Osteoblast (primary cell): ENCODE results near the gene TCF7L1. TPM values are rescaled to one million over a fixed set of nuclear protein-coding genes. Genes with fewer than 3 reads are reported as not detected.

Source experiments
- DNase-seq: peaks from one replicate; pipeline ENCODE4 v3.0.0; 2011; ENCODE audit warnings: low spot score, mixed read lengths; ENCODE audit not compliant: insufficient read length; ENCODE audit errors: missing footprints
- H2AFZ ChIP-seq: 2 replicates; pipeline ENCODE4 v1.6.0; 2011; ENCODE audit warnings: mild to moderate bottlenecking, low read length
- H3K27ac ChIP-seq: 2 replicates; pipeline ENCODE4 v1.5.1; 2011; ENCODE audit warnings: mild to moderate bottlenecking, low read depth, low read length, moderate library complexity
- H3K27me3 ChIP-seq: 2 replicates; pipeline ENCODE4 v1.6.0; 2012; ENCODE audit warnings: mild to moderate bottlenecking, control low read depth, inconsistent platforms, low read length, moderate library complexity; ENCODE audit not compliant: insufficient read depth
- H3K36me3 ChIP-seq: 2 replicates; pipeline ENCODE4 v1.5.1; 2011; ENCODE audit warnings: mild to moderate bottlenecking, low read length, control low read depth, moderate library complexity; ENCODE audit not compliant: insufficient read depth
- H3K4me1 ChIP-seq: 2 replicates; pipeline ENCODE4 v1.5.1; 2011; ENCODE audit warnings: mild to moderate bottlenecking, low read length, control low read depth, moderate library complexity; ENCODE audit not compliant: insufficient read depth
- H3K4me2 ChIP-seq: 2 replicates; pipeline ENCODE4 v1.6.0; 2011; ENCODE audit warnings: mild to moderate bottlenecking, low read length; ENCODE audit not compliant: insufficient read depth
- H3K4me3 ChIP-seq: fragments of 200-600 bp; sonication (generic); 3 replicates; pipeline ENCODE4 v1.5.1; 2012; ENCODE audit warnings: mild to moderate bottlenecking, low read length, inconsistent platforms; ENCODE audit not compliant: insufficient read depth
- H3K79me2 ChIP-seq: 2 replicates; pipeline ENCODE4 v1.6.0; 2012; ENCODE audit warnings: mild to moderate bottlenecking, low read length, control low read depth, inconsistent platforms; ENCODE audit not compliant: insufficient read depth
- H3K9me3 ChIP-seq: 2 replicates; pipeline ENCODE4 v1.5.1; 2011; ENCODE audit warnings: low read depth, low read length, control low read depth
- H4K20me1 ChIP-seq: 2 replicates; pipeline ENCODE4 v1.6.0; 2012; ENCODE audit warnings: mild to moderate bottlenecking, low read length, control low read depth; ENCODE audit not compliant: insufficient read depth
- CTCF ChIP-seq: IDR thresholded peaks from 2 replicates; pipeline ENCODE4 v1.5.1; 2011; ENCODE audit warnings: mild to moderate bottlenecking, low read depth, low read length, moderate library complexity; ENCODE audit errors: extremely low read depth
- total RNA-seq: library from RNA; depleted of rRNA; stranded (reverse); fragments of >200 nt; gene quantifications from 2 replicates; pipeline ENCODE4 v1.2.3, GENCODE V29; 2012

The TCF7L1 gene
- total RNA-seq, 1 donor, result 2.5 TPM

- no peaks in the 10 kb centered on the region for H3K27me3 ChIP-seq
- peaks cover 3% of the 10 kb centered on the region for H3K36me3 ChIP-seq
- DNase-seq, result peak; percentile 66
- H3K4me1 ChIP-seq, result peaks cover 16% of the 10 kb centered on the region
- H3K4me2 ChIP-seq, result no peak overlapping the region
- H2AFZ ChIP-seq, result no peak overlapping the region
- peaks cover 5% of the 10 kb centered on the region for H3K79me2 ChIP-seq
- H3K4me3 ChIP-seq, result no peak overlapping the region
- no peaks in the 10 kb centered on the region for H4K20me1 ChIP-seq
- no peak for TF ChIP-seq CTCF
- H3K9me3 ChIP-seq, result no peaks in the 10 kb centered on the region
- no peak overlapping the region for H3K27ac ChIP-seq
These were observed 149.7 kb downstream of the TCF7L1 start for GRCh38 chr2:85282914-85283313.

GRCh38 chr2:85283641-85284040 is 150.4 kb downstream of the TCF7L1 start:
- TF ChIP-seq CTCF, result no peak
- Histone ChIP-seq H3K4me2 (no peak overlapping the region), H3K27ac (no peak overlapping the region), H3K9me3 (no peaks in the 10 kb centered on the region), H3K36me3 (peaks cover 3% of the 10 kb centered on the region), H3K27me3 (no peaks in the 10 kb centered on the region), H4K20me1 (no peaks in the 10 kb centered on the region), H3K79me2 (peaks cover 5% of the 10 kb centered on the region), H2AFZ (no peak overlapping the region), H3K4me3 (no peak overlapping the region), H3K4me1 (peaks cover 16% of the 10 kb centered on the region)
- DNase-seq, result no peak

- no peak overlapping the region for H2AFZ ChIP-seq
- no peak for TF ChIP-seq CTCF
- H3K4me2 ChIP-seq, result no peak overlapping the region
- no peaks in the 10 kb centered on the region for H4K20me1 ChIP-seq
- H3K27ac ChIP-seq, result no peak overlapping the region
- H3K4me3 ChIP-seq, result no peak overlapping the region
- H3K79me2 ChIP-seq, result no peaks in the 10 kb centered on the region
- DNase-seq, result no peak
- peaks cover 13% of the 10 kb centered on the region for H3K4me1 ChIP-seq
- H3K9me3 ChIP-seq, result no peaks in the 10 kb centered on the region
- no peaks in the 10 kb centered on the region for H3K27me3 ChIP-seq
- H3K36me3 ChIP-seq, result peaks cover 3% of the 10 kb centered on the region
These were observed 153.7 kb downstream of the TCF7L1 start for GRCh38 chr2:85286918-85287317.

- Histone ChIP-seq H3K4me1 (peaks cover 13% of the 10 kb centered on the region), H3K27ac (peak overlapping the region; percentile 17)
These were observed 154.5 kb downstream of the TCF7L1 start for GRCh38 chr2:85287721-85288120.

More at GRCh38 chr2:85287721-85288120, 154.5 kb downstream of the TCF7L1 start:
- H3K79me2 ChIP-seq, result no peaks in the 10 kb centered on the region
- H3K4me3 ChIP-seq, result no peak overlapping the region
- no peaks in the 10 kb centered on the region for H3K9me3 ChIP-seq
- H2AFZ ChIP-seq, result no peak overlapping the region
- no peak for DNase-seq
- H3K4me2 ChIP-seq, result peak overlapping the region; percentile 23
- no peaks in the 10 kb centered on the region for H3K27me3 ChIP-seq
- no peaks in the 10 kb centered on the region for H4K20me1 ChIP-seq
- no peak for TF ChIP-seq CTCF
- peaks cover 3% of the 10 kb centered on the region for H3K36me3 ChIP-seq
